ENCODE data around the gene CALCOCO1. TPM values are rescaled to one million over a fixed set of nuclear protein-coding genes. Genes with fewer than 3 reads are reported as not detected.
A peak's percentile ranks its signal among the peaks of the same experiment; 100 is the strongest.
"Not testable (repeated sequence)": the region's sequence is repeated elsewhere in the genome, so short reads cannot be mapped to it uniquely, and the experiment has no call there.

Gene CALCOCO1
- 206 TPM for total RNA-seq

DNA sequence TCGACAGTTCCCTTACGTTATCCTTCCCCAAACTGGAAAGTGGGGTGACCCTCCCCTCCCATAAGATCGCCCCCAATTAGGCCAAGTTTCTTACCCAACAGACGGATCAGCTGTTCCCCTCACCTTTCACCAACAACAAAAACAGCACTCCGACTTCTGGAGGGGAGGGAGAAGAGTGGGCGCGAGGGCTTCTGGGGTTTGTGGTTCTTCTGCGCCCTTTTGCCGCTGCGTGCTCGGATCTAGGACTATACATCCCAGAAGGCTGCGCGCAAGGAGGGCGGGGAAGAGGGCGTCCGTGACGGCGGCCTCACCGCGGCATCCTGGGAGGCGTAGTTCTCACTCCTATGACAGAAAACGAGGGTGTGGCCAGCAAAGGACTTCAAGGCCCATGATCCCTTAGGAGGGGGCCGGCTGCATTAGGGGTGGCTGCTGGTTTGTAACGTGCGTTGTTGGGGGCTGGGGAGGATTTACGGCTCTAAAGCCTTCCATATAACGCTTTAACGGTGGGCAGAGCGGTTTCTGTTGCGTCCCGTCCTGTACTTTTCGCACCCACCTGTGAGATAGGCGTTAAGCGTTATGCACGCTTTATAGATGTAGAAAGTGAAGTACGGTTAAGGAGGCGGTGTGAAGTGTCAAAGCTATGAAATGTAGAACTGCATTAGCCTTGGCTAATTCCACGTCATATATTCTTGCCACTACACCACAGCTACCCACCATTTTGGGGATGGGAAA, at the start of gene CALCOCO1:
Gene CALCOCO1, minus strand, starts transcription at position 143 of the 732 bp plus-strand sequence. CDS start 2,210 bp downstream, outside the sequence.
- peak; percentile 99 for ATAC-seq
- intact Hi-C loops (cut with DNase I): no loop called here
- DNase-seq (ENCODE audit: low spot score): peak; percentile 97

- intact Hi-C loops (cut with DNase I): no loop called here
- no peak for ATAC-seq
- no peak for DNase-seq (ENCODE audit: low spot score)
Observed at GRCh38 chr12:53776872-53777271, 49.6 kb upstream of the CALCOCO1 start.

DNA sequence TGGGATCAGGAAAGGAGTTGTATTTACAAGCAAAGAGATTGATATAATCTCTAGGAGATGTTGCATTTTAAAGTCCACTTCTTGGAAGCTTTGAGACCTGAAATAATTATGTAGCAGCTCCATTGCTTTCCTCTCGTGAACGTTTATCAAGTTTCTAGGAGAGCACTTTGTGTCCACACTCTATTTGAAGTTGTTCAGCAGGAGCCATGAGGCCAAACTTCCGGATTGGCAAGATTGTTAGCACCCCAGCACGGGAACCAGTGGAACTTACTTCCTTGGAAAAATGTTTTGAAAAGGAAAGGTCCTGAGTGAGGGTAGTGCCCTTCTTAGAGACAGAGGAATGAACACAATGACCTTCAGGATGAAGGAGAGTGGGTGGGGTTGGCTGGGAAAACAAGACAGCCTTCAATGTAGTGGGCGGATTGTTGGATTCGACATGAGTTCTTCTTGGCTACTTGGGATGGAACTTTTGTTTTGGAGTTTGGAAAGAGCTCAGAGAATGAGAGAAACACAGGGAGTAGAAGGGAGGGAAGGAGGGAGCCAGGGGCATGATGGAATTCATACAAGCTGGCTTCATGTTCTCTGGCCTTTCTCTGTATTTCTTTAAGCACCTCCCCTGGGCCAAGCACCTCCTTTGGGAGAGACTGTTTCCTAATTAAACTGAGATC, 48.4 kb upstream of the CALCOCO1 start:
- ATAC-seq: peak; percentile 91
- intact Hi-C loops (cut with DNase I): no loop called here
- no peak for DNase-seq (ENCODE audit: low spot score)

DNA sequence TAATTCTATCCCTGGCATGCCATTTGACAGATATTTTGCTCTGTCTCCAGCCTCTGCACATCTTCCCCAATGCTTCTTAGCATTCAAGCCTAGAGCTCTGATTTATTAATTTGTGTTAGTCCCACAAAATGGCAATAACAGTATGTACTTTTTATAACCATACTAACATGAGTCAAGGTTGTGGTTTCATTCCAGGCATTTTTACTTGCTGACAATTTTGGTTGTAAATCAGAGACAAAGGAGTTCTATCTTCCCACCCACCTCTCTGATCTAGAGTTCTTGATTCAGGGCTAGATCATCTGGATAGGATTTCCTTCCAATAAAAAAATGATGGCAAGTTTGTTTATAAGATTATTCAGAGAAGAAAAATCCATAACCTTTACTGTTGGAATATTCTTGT, 43.0 kb upstream of the CALCOCO1 start:
- DNase-seq (ENCODE audit: low spot score): no peak
- intact Hi-C loops (cut with DNase I): no loop called here
- no peak for ATAC-seq

GRCh38 chr12:53768976-53769375, 41.7 kb upstream of the CALCOCO1 start:
- DNase-seq (ENCODE audit: low spot score) (no peak), ATAC-seq (no peak)
- intact Hi-C loops (cut with DNase I): no loop called here

DNA sequence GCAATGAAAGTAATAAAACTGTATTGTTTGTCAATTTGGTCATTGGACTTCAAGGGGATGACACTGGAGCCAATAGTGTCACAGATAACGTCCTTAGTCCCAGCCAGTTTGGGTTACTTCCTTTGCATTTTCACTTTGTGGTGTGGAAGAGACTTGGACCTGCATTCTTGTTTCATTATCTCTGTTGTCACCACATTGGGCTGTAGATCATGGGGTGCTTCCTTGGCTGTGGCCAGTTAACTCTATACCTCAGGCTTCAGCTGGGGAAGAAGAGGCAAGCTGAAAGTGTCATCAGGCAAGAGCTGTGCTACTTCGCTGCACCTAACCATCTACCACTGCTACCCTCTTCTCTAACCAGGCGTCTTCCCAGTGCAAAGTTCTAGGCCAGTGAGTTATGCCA, 39.6 kb upstream of the CALCOCO1 start:
- intact Hi-C loops (cut with DNase I): no loop called here
- no peak for DNase-seq (ENCODE audit: low spot score)
- no peak for ATAC-seq

- intact Hi-C loops (cut with DNase I): no loop called here
- ATAC-seq: no peak
Observed at GRCh38 chr12:53765891-53766290, 38.6 kb upstream of the CALCOCO1 start.

GRCh38 chr12:53764615-53765014, 37.4 kb upstream of the CALCOCO1 start:
- DNase-seq (ENCODE audit: low spot score): no peak
- no peak for ATAC-seq
- intact Hi-C loops (cut with DNase I): no loop called here

More at GRCh38 chr12:53765891-53766290, 38.6 kb upstream of the CALCOCO1 start:
- DNase-seq (ENCODE audit: low spot score): no peak

GRCh38 chr12:53762793-53763192, 35.5 kb upstream of the CALCOCO1 start:
- DNase-seq (ENCODE audit: low spot score); intact Hi-C loops (cut with DNase I); ATAC-seq: not testable (repeated sequence)

GRCh38 chr12:53761306-53761705, 34.1 kb upstream of the CALCOCO1 start:
- intact Hi-C loops (cut with DNase I): no loop called here
- DNase-seq (ENCODE audit: low spot score) (no peak), ATAC-seq (no peak)

DNA sequence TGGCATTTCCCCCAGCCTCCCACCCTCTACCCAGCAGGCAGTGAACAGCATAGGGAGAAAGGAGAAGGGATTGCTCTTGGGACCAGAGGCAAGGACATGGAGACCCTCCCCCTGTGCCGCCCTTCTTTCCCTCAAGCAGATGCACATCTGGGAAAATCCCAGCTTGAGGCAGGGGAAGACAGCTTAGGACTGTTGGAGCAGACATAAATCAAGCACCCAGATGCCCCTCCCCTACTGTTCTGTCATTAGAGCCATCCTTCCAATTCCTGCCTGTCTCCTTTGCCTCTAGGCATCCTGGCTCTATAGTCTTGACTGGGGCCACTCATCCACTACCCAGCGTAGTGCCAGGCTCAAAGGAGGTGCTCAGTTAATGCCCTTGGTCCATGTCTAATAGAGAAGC, 32.0 kb upstream of the CALCOCO1 start:
- no peak for DNase-seq (ENCODE audit: low spot score)
- intact Hi-C loops (cut with DNase I): loop anchor here (10.0 kb wide), 1 partner anchor 196 kb away; the partner anchor contains the start of gene HOXC12
- no peak for ATAC-seq

DNA sequence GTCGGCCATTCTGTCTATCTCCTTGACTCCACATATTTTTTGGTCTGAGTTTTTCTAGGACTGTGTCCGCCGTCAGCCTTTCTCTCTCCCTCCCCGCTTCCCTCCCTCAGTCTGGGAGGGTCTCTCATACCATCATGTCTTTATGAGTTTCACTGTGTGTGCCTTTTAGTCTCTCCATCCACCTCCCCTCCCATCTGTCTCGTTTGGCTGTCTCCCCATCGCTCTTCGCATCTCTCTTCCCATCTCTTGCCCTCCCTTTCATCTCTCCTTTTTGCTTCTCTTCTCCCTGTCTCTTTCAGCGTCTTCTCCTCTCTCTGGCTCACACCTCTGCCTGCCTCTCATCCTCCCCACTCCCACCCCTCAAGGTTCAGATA, 31.5 kb upstream of the CALCOCO1 start:
- ATAC-seq (no peak), DNase-seq (ENCODE audit: low spot score) (no peak)
- intact Hi-C loops (cut with DNase I): loop anchor here (10.0 kb wide), 1 partner anchor 196 kb away; the partner anchor contains the start of gene HOXC12

DNA sequence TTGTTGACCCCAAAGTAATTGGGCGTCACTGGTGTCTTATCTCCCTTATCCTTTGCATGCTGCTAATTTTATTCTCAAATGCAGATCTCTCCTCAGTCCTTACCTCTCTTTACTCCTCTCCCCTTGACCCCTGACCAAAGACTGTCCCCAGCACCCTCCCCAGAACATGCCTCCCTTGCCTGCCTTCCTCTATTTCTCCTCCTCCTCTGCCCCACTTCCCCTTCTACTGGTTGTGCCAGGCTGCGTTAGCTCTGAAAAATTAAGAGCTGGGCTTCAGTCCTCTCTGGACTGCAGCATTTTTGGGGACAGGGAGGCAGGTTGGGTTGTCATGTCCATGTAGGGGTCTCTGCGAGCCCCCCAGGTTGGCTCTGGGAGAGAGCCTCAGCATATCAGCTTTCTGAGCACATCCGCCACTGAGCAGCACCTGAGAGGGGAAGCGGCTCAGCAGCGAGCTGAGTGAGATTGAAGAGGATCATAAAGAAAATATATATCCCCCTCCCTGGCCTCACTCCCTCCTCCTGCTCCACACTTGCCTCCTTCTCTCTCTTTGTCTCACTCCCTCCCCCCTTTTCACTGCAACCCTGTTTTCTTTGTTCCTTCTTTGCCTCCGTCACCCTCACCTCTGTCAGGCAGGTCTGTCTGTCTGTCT, 31.0 kb upstream of the CALCOCO1 start:
- intact Hi-C loops (cut with DNase I): loop anchor here (10.0 kb wide), 1 partner anchor 197 kb away; the partner anchor contains the start of gene HOXC12
- DNase-seq (ENCODE audit: low spot score) (no peak), ATAC-seq (no peak)

GRCh38 chr12:53757101-53757770, 30.0 kb upstream of the CALCOCO1 start:
- intact Hi-C loops (cut with DNase I): loop anchor here (10.0 kb wide), 1 partner anchor 198 kb away; the partner anchor contains the start of gene HOXC12
- peak; percentile 66 for ATAC-seq
- peak; percentile 85 for DNase-seq (ENCODE audit: low spot score)

GRCh38 chr12:53756300-53757100, 29.2 kb upstream of the CALCOCO1 start:
- no peak for DNase-seq (ENCODE audit: low spot score)
- no peak for ATAC-seq
- intact Hi-C loops (cut with DNase I): loop anchor here (10.0 kb wide), 1 partner anchor 198 kb away; the partner anchor contains the start of gene HOXC12

DNA sequence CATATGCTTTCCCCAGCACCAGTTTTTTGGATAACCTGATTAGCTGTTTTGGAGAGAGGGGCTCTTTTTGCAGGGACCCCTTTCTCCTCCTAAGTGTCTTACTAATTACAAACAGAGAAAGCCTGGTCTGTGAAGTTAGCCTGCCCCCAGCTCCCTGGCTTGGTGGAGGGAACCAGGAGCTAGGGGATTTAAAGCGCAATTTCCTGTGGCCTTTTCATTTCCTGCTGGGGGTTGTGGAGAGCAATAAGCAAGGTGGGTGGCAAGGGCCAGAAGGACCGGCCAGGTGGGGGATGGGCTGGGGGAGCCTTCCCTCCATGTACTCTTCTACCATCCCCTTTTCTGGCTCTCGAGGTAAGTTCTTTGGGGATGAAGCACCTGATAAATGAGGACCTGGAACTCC, 28.6 kb upstream of the CALCOCO1 start:
- intact Hi-C loops (cut with DNase I): loop anchor here (10.0 kb wide), 1 partner anchor 199 kb away; the partner anchor contains the start of gene HOXC12
- no peak for ATAC-seq
- DNase-seq (ENCODE audit: low spot score): no peak

GRCh38 chr12:53755451-53755891, 28.2 kb upstream of the CALCOCO1 start:
- no peak for DNase-seq (ENCODE audit: low spot score)
- ATAC-seq: no peak
- intact Hi-C loops (cut with DNase I): loop anchor here (10.0 kb wide), 1 partner anchor 199 kb away; the partner anchor contains the start of gene HOXC12

- ATAC-seq: no peak
- intact Hi-C loops (cut with DNase I): loop anchor here (10.0 kb wide), 1 partner anchor 200 kb away; the partner anchor contains the start of gene HOXC12
- DNase-seq (ENCODE audit: low spot score): no peak
Observed at GRCh38 chr12:53754633-53755264, 27.5 kb upstream of the CALCOCO1 start.
